Measurements from ENCODE around the gene THSD4.

GRCh38 chr15:71508081-71508682 lies 392.9 kb downstream of the THSD4 start:
- TF ChIP-seq CTCF (conservative IDR thresholded peaks at IDR 0.05; ENCODE audit: low read depth, low read length) = no peak
- TF ChIP-seq POLR2A (IDR thresholded peaks at IDR 0.05; ENCODE audit: low read depth, low read length) = no peak
- TF ChIP-seq MXI1 (IDR thresholded peaks at IDR 0.05; ENCODE audit: borderline replicate concordance, low read depth, low read length) = no peak
- TF ChIP-seq ELK1 (IDR thresholded peaks at IDR 0.05; ENCODE audit: borderline replicate concordance, low read depth, low read length) = no peak
- TF ChIP-seq USF2 (IDR thresholded peaks at IDR 0.05; ENCODE audit: low read depth, low read length) = no peak

Data from IMR-90 (cell line).